Gastroesophageal sphincter (tissue), 3 donors: ENCODE data around the gene MYRIP.

Experiments
- CTCF ChIP-seq, 4 experiments: fragments of 200-600 bp in 2 of 4; fragments of 450-650 bp in 2 of 4; sonication (generic) in 1 of 4; IDR thresholded peaks; one replicate each; pipeline ENCODE4 v1.5.1; 2017 to 2019; ENCODE audit warnings: antibody characterized with exemption in 4 of 4, mild to moderate bottlenecking in 2 of 4, moderate library complexity in 2 of 4
- EP300 ChIP-seq: sonication (generic); formaldehyde crosslinking; IDR thresholded peaks from one replicate; pipeline ENCODE4 v1.6.1; 2017; ENCODE audit warnings: antibody characterized with exemption, mild to moderate bottlenecking
- POLR2A ChIP-seq, 2 donors: fragments of 450-650 bp; IDR thresholded peaks; one replicate each; pipeline ENCODE4 v1.6.1; 2017; ENCODE audit warnings: antibody characterized with exemption in 2 of 2, mild to moderate bottlenecking in 2 of 2, moderate library complexity in 1 of 2
- POLR2AphosphoS5 ChIP-seq: sonication (generic); formaldehyde crosslinking; IDR thresholded peaks from one replicate; pipeline ENCODE4 v1.6.1; 2017; ENCODE audit warnings: antibody characterized with exemption

GRCh38 chr3:39937874-39938273 is 128.5 kb downstream of the MYRIP start:
- TF ChIP-seq POLR2AphosphoS5 (no peak), CTCF (IDR thresholded peaks at IDR 0.05) (no peak), POLR2A (IDR thresholded peaks at IDR 0.05) (no peak), EP300 (no peak)
